ENCODE results near the gene WIPI1.

Gene WIPI1

DNA sequence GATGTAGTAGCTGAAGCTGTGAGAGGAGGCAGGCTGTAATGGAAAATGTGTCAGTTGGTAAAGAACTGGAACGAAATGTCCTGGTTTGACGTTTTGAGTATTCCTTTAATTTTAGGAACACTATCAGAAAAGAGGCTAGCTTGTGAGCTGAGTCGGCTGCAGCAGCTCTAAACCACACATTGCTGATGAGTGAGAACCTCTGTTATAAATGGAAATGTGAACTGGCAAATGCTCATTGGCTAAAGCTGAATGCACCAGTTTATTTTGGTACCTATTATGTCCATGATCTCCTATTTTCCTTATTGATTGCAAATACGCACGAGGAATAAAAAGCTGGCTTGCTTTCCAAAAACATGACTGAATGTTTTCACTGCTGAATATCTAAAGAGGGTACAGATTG, 11.0 kb upstream of the WIPI1 start:
- TF ChIP-seq, protein P1, sequence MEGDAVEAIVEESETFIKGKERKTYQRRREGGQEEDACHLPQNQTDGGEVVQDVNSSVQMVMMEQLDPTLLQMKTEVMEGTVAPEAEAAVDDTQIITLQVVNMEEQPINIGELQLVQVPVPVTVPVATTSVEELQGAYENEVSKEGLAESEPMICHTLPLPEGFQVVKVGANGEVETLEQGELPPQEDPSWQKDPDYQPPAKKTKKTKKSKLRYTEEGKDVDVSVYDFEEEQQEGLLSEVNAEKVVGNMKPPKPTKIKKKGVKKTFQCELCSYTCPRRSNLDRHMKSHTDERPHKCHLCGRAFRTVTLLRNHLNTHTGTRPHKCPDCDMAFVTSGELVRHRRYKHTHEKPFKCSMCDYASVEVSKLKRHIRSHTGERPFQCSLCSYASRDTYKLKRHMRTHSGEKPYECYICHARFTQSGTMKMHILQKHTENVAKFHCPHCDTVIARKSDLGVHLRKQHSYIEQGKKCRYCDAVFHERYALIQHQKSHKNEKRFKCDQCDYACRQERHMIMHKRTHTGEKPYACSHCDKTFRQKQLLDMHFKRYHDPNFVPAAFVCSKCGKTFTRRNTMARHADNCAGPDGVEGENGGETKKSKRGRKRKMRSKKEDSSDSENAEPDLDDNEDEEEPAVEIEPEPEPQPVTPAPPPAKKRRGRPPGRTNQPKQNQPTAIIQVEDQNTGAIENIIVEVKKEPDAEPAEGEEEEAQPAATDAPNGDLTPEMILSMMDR (IDR thresholded peaks at IDR 0.05; ENCODE audit: borderline replicate concordance, insufficient read depth, low read depth, low read length): no peak
- H3K4me3 ChIP-seq (ENCODE audit: low read depth, low read length): no peak overlapping the region

DNA sequence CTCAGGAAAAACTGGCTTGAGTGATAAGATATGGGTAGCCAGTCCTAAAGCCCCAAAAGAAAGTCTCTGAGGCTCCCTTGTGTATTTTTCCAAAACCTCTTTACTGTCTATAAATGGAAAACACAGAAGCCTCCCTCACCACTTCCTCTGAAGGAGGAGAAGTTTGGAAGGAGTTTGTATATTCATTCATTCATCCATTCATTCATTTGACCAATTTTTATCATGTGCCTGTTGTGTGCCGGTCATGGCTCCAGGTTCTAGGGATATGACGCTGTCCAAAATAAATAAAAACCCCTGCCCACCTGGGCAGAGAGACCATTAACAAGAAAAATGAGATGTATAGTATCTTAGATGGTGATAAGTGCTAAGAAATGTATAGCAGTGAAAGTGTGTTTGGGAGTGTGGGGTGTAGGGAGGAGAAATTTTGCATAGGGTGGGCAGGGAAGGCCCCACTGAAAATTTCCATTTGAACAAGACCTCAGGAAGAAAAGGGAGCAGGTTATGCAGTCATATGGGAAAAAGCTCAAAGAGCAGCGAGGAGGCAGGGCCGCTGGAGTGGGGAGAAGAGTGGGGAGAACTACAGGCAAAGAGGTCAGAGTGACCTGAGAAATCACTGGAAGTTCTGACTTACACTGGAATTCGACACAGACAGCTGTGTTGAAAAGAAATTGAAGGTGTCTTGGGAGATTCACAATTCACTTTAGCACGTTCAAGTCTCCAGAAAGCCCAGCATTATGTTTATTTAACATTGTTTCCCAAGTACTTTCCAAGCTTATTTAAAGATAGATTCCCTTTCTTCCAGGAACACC, 6.1 kb upstream of the WIPI1 start:
- no peak overlapping the region for H3K4me3 ChIP-seq (ENCODE audit: low read depth, low read length)
- TF ChIP-seq, protein P1 (IDR thresholded peaks at IDR 0.05; ENCODE audit: borderline replicate concordance, insufficient read depth, low read depth, low read length): no peak

DNA sequence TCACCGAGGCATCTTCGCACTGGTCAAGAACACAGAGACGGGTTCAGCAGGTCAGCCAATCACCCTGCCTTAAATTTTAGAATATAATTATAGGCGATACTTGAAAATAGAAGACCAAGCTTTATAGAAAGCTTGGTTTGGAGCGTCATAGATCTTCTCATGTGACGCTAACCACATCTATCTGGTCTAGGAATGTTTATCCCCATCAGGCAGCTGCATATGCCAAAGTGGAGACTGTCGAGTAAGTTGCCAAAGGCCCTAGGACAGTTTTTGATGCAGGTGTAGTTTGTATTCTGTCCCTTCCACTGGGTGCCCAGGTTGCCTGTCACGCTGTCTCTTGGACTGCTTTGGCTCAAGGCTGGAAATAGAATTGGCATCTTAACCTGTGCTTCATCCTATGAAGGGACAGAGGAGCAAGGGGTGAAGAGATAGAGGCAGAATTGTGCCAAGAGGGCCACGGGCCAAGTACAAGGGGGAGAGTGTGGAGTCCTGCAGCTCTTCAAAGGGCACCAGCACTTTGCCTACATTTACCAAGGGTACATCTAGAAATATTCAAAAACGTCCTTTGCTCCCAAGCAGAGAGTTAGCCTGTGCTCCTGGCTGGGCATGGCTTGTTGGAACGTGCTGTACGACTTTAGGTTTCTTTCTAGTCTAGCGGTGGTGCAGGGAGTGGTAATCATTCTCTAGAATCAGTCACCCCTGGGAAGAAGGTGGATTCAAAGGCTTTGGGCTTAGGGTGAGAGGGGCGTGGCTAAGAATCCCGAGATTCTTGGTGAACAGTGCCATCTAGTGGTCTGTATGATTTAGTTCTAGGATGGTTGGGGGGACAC, 5.3 kb upstream of the WIPI1 start:
- TF ChIP-seq, protein P1 (IDR thresholded peaks at IDR 0.05; ENCODE audit: borderline replicate concordance, insufficient read depth, low read depth, low read length): 0 out of 2 replicates have a peak, but pooled peaks have one; percentile 36
- no peak overlapping the region for H3K4me3 ChIP-seq (ENCODE audit: low read depth, low read length)

DNA sequence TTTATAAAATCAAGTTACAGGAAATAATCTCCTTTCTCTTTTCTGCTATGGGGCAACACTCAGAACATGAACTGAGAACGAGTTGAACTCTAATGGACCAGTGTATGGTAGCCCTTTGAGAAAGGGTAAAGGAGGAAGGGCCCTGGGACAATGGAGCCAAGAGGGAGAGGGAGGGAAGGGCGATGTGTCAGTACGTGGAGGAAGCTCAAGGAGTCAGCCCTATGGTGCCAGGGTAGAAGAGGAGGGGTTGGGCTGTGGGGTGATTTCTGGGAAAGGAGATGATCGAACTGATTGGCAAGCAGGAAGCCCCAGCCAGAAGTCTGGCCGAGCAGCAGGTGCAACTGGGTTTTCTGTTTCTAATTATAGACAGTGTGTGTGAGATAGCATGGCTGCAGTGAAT, 4.3 kb upstream of the WIPI1 start:
- TF ChIP-seq, protein P1 (IDR thresholded peaks at IDR 0.05; ENCODE audit: borderline replicate concordance, insufficient read depth, low read depth, low read length): no peak
- no peak overlapping the region for H3K4me3 ChIP-seq (ENCODE audit: low read depth, low read length)

DNA sequence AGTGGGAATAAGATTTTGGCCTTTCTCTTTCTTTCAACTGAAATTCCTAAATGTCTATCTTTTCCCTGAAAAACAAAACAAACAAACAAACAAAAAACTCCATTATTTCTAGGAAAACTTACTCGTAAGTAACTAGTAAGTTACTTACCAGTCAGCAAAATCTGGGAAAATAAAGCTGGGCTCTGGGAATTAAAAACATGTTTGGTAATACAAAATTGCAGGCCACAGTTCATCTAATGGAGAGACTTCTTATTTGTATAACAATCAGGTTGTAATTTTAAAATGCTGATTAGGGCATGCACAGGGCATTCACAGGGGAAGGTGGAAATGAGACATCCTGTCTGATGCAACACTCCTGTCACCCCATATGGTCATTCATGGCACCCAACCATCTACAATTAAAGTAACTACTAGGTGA, 3.8 kb upstream of the WIPI1 start:
- TF ChIP-seq, protein P1 (IDR thresholded peaks at IDR 0.05; ENCODE audit: borderline replicate concordance, insufficient read depth, low read depth, low read length): no peak
- H3K4me3 ChIP-seq (ENCODE audit: low read depth, low read length): no peak overlapping the region

DNA sequence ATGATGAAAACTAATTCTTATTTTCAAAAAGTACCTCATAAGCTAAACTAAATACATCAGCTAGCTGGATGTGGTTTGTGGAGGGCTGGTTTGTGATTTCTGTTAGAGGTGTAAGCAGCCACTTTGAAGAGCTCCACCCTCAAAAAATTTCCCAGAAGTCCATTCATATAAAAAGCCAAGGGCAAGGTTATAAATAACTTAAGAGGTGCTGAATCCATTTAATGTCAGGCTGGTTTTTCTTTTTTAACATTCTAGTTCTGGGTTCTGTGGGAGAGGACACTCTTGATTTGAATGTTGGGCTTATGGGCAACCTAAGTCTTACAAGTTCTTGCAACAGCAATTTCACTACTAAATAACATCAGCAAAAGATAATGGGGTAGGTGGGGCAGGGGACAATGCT, 3.4 kb upstream of the WIPI1 start:
- TF ChIP-seq, protein P1 (IDR thresholded peaks at IDR 0.05; ENCODE audit: borderline replicate concordance, insufficient read depth, low read depth, low read length): no peak
- H3K4me3 ChIP-seq (ENCODE audit: low read depth, low read length): no peak overlapping the region
